Measurements from ENCODE around the gene CAPS.

- TF ChIP-seq, protein P1, sequence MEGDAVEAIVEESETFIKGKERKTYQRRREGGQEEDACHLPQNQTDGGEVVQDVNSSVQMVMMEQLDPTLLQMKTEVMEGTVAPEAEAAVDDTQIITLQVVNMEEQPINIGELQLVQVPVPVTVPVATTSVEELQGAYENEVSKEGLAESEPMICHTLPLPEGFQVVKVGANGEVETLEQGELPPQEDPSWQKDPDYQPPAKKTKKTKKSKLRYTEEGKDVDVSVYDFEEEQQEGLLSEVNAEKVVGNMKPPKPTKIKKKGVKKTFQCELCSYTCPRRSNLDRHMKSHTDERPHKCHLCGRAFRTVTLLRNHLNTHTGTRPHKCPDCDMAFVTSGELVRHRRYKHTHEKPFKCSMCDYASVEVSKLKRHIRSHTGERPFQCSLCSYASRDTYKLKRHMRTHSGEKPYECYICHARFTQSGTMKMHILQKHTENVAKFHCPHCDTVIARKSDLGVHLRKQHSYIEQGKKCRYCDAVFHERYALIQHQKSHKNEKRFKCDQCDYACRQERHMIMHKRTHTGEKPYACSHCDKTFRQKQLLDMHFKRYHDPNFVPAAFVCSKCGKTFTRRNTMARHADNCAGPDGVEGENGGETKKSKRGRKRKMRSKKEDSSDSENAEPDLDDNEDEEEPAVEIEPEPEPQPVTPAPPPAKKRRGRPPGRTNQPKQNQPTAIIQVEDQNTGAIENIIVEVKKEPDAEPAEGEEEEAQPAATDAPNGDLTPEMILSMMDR (conservative IDR thresholded peaks at IDR 0.05; ENCODE audit: low read depth, low read length), result no peak
- no peak for TF ChIP-seq EZH2 (IDR thresholded peaks at IDR 0.05; ENCODE audit: borderline replicate concordance, low read depth, low read length, poor library complexity, severe bottlenecking)
Measured at GRCh38 chr19:5914358-5914774, 312 bp downstream of the CAPS start.
